ENCODE data around the gene SNUPN. TPM values are rescaled to one million over a fixed set of nuclear protein-coding genes. Genes with fewer than 3 reads are reported as not detected.

The SNUPN gene
- polyA plus RNA-seq, 1 experiment, result 25.4 TPM

GRCh38 chr15:75641603-75642002 lies 16.1 kb upstream of the SNUPN start:
- ChIA-PET POLR2A (no interaction called here), CTCF (interaction anchor here (1.1 kb wide), 1 partner anchor 14 kb away, joined by 3 read pairs; no protein-coding TSS in a partner anchor)
- no peaks in the 10 kb centered on the region for H3K27me3 ChIP-seq (ENCODE audit: control insufficient read depth, insufficient read depth, low read length)
- no peak for TF ChIP-seq CTCF (IDR thresholded peaks at IDR 0.05; ENCODE audit: insufficient read depth, low read depth, low read length)
- no peaks in the 10 kb centered on the region for H3K36me3 ChIP-seq (ENCODE audit: control insufficient read depth, insufficient read depth, low read length)
- DNase-seq (ENCODE audit: low read depth), result no peak
- no peak overlapping the region for H3K4me3 ChIP-seq (ENCODE audit: low read depth, low read length)

GRCh38 chr15:75641179-75641503 lies 15.6 kb upstream of the SNUPN start:
- no peak for DNase-seq (ENCODE audit: low read depth)
- H3K4me3 ChIP-seq (ENCODE audit: low read depth, low read length), result no peak overlapping the region
- TF ChIP-seq CTCF (IDR thresholded peaks at IDR 0.05; ENCODE audit: insufficient read depth, low read depth, low read length), result no peak
- no peaks in the 10 kb centered on the region for H3K27me3 ChIP-seq (ENCODE audit: control insufficient read depth, insufficient read depth, low read length)
- CTCF ChIA-PET, result interaction anchor here (0.7 to 4.0 kb wide), 4 partner anchors 41 to 273 kb away, joined by 3 to 30 read pairs (median 5); partner anchors contain the start of gene MAN2C1
- POLR2A ChIA-PET, result no interaction called here
- H3K36me3 ChIP-seq (ENCODE audit: control insufficient read depth, insufficient read depth, low read length), result no peaks in the 10 kb centered on the region

- ChIA-PET POLR2A (interaction anchor here (0.5 kb wide), 1 partner anchor 188 kb away, joined by 3 read pairs; no protein-coding TSS in a partner anchor), CTCF (interaction anchor here (0.7 to 4.1 kb wide), 11 partner anchors 26 to 273 kb away, joined by 3 to 30 read pairs (median 5); partner anchors contain the start of gene MAN2C1)
- TF ChIP-seq CTCF (IDR thresholded peaks at IDR 0.05; ENCODE audit: insufficient read depth, low read depth, low read length), result peak; percentile 39; the same call in 1 of the 2 replicates
- Histone ChIP-seq H3K36me3 (ENCODE audit: control insufficient read depth, insufficient read depth, low read length) (no peaks in the 10 kb centered on the region), H3K4me3 (ENCODE audit: low read depth, low read length) (peak overlapping the region; percentile 84), H3K27me3 (ENCODE audit: control insufficient read depth, insufficient read depth, low read length) (no peaks in the 10 kb centered on the region)
- no peak for DNase-seq (ENCODE audit: low read depth)
Measured at GRCh38 chr15:75640483-75641178, 15.1 kb upstream of the SNUPN start.

- DNase-seq (ENCODE audit: low read depth), result peak; percentile 86
- CTCF ChIA-PET, result interaction anchor here (0.8 to 4.1 kb wide), 13 partner anchors 7 to 272 kb away, joined by 3 to 30 read pairs (median 6); partner anchors contain the start of genes MAN2C1 and SNX33
Measured at GRCh38 chr15:75639709-75640482, 14.4 kb upstream of the SNUPN start, which contains the start of gene IMP3. TSS of gene IMP3 (minus strand) at chr15:75640224. CDS start at chr15:75640168, 56 bp downstream.

More at GRCh38 chr15:75639709-75640482, 14.4 kb upstream of the SNUPN start, which contains the start of gene IMP3:
- POLR2A ChIA-PET, result no interaction called here
- H3K4me3 ChIP-seq (ENCODE audit: low read depth, low read length), result peak within 1 kb of the TSS; percentile 84
- no peaks in the 10 kb centered on the region for H3K27me3 ChIP-seq (ENCODE audit: control insufficient read depth, insufficient read depth, low read length)
- TF ChIP-seq CTCF (IDR thresholded peaks at IDR 0.05; ENCODE audit: insufficient read depth, low read depth, low read length), result no peak
- H3K36me3 ChIP-seq (ENCODE audit: control insufficient read depth, insufficient read depth, low read length), result no peaks in the 10 kb centered on the region

Measured in BJ (cell line).